Measurements from ENCODE around the gene MYZAP. TPM values are rescaled to one million over a fixed set of nuclear protein-coding genes. Genes with fewer than 3 reads are reported as not detected.

Gene MYZAP
- polyA plus RNA-seq, 1 of the 3 experiments (the other 2 are of a cell fraction) = 0.07 TPM

DNA sequence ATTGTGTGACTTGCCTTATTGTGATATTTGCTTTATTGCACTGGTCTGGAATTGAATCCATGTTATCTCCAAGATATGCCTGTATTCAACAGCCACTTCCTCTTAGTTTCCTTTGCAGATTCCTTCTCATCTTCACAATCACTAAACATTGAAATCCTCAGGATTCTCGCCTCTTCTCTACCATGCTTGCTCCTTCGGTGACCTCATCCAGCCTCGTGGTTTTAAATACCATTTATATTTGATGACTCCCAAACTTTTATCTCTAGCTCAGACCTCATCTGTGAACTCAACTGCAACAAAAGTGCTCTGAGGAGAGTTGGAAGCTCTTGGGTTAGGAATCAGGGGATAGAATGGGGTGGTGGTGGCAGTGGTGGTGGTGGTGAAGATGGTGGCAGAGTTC is 134.7 kb downstream of the MYZAP start:
- Histone ChIP-seq H3F3A (replicated peaks; ENCODE audit: insufficient read depth) (no peaks in the 10 kb centered on the region), H3K4me2 (no peak overlapping the region), H3K27ac (ENCODE audit: low read depth in 2 of 2, low read length in 1 of 2) (no peak overlapping the region), H3K4me3 (ENCODE audit: low read depth in 2 of 2, low read length in 1 of 2) (no peak overlapping the region), H3K9me2 (no peaks in the 10 kb centered on the region), H2AFZ (ENCODE audit: low read depth) (no peak overlapping the region), H3K9me3 (no peaks in the 10 kb centered on the region), H4K20me1 (ENCODE audit: insufficient read depth) (no peaks in the 10 kb centered on the region), H3K79me2 (ENCODE audit: insufficient read depth) (no peaks in the 10 kb centered on the region), H3K36me3 (replicated peaks in 1 of 2; ENCODE audit: control insufficient read depth in 1 of 2, insufficient read depth in 2 of 2, low read length in 1 of 2) (no peaks in the 10 kb centered on the region), H3K27me3 (ENCODE audit: insufficient read depth) (no peaks in the 10 kb centered on the region), H3K9ac (no peak overlapping the region), H3K4me1 (ENCODE audit: control insufficient read depth in 1 of 2, insufficient read depth in 2 of 2, low read depth in 1 of 2, low read length in 1 of 2) (no peaks in the 10 kb centered on the region; a peak in 1 of 4 replicates)
- 93% methylated on average over 3 of the region's 3 CpGs for WGBS (ENCODE audit: low lambda C conversion rate)
- ChIA-PET CTCF (interaction anchor here (1.4 to 1.6 kb wide), 2 partner anchors 340 to 344 kb away, joined by 3 to 4 read pairs; no protein-coding TSS in a partner anchor), POLR2A (no interaction called here)
- TF ChIP-seq MAX (IDR thresholded peaks at IDR 0.05; ENCODE audit: low read depth) = no peak
- TF ChIP-seq GABPA (IDR thresholded peaks at IDR 0.05; ENCODE audit: low read depth) = no peak
- no peak for TF ChIP-seq CHD2 (IDR thresholded peaks at IDR 0.05; ENCODE audit: low read length, partially characterized antibody)
- TF ChIP-seq FOSL2 (IDR thresholded peaks at IDR 0.05; ENCODE audit: borderline replicate concordance, low read depth) = no peak
- DNase-seq = no peak

- no peak overlapping the region for H3K4me2 ChIP-seq
- no peak overlapping the region for H3K9ac ChIP-seq
- no peak overlapping the region for H3K4me3 ChIP-seq (ENCODE audit: low read depth in 2 of 2, low read length in 1 of 2)
- H2AFZ ChIP-seq (ENCODE audit: low read depth) = no peak overlapping the region
- H3K27me3 ChIP-seq (ENCODE audit: insufficient read depth) = no peaks in the 10 kb centered on the region
- no peak for DNase-seq
- H4K20me1 ChIP-seq (ENCODE audit: insufficient read depth) = no peaks in the 10 kb centered on the region
- no peaks in the 10 kb centered on the region for H3K36me3 ChIP-seq (replicated peaks in 1 of 2; ENCODE audit: control insufficient read depth in 1 of 2, insufficient read depth in 2 of 2, low read length in 1 of 2)
- ChIA-PET CTCF (interaction anchor here (1.4 to 1.6 kb wide), 2 partner anchors 339 to 344 kb away, joined by 3 to 4 read pairs; no protein-coding TSS in a partner anchor), POLR2A (no interaction called here)
- H3K9me3 ChIP-seq = no peaks in the 10 kb centered on the region
- H3F3A ChIP-seq (replicated peaks; ENCODE audit: insufficient read depth) = peaks cover under 1% of the 10 kb centered on the region
- 98% methylated on average over 6 of the region's 6 CpGs for WGBS (ENCODE audit: low lambda C conversion rate)
- H3K9me2 ChIP-seq = no peaks in the 10 kb centered on the region
- no peak overlapping the region for H3K27ac ChIP-seq (ENCODE audit: low read depth in 2 of 2, low read length in 1 of 2)
- TF ChIP-seq NFIC (IDR thresholded peaks at IDR 0.05; ENCODE audit: borderline replicate concordance) = no peak
- TF ChIP-seq, protein P1, sequence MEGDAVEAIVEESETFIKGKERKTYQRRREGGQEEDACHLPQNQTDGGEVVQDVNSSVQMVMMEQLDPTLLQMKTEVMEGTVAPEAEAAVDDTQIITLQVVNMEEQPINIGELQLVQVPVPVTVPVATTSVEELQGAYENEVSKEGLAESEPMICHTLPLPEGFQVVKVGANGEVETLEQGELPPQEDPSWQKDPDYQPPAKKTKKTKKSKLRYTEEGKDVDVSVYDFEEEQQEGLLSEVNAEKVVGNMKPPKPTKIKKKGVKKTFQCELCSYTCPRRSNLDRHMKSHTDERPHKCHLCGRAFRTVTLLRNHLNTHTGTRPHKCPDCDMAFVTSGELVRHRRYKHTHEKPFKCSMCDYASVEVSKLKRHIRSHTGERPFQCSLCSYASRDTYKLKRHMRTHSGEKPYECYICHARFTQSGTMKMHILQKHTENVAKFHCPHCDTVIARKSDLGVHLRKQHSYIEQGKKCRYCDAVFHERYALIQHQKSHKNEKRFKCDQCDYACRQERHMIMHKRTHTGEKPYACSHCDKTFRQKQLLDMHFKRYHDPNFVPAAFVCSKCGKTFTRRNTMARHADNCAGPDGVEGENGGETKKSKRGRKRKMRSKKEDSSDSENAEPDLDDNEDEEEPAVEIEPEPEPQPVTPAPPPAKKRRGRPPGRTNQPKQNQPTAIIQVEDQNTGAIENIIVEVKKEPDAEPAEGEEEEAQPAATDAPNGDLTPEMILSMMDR (IDR thresholded peaks at IDR 0.05) = no peak
- TF ChIP-seq TCF12 (IDR thresholded peaks at IDR 0.05) = no peak
- no peak for TF ChIP-seq RXRA (IDR thresholded peaks at IDR 0.05; ENCODE audit: borderline replicate concordance, low read depth)
- TF ChIP-seq, protein P2, sequence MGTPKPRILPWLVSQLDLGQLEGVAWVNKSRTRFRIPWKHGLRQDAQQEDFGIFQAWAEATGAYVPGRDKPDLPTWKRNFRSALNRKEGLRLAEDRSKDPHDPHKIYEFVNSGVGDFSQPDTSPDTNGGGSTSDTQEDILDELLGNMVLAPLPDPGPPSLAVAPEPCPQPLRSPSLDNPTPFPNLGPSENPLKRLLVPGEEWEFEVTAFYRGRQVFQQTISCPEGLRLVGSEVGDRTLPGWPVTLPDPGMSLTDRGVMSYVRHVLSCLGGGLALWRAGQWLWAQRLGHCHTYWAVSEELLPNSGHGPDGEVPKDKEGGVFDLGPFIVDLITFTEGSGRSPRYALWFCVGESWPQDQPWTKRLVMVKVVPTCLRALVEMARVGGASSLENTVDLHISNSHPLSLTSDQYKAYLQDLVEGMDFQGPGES (IDR thresholded peaks at IDR 0.05; ENCODE audit: low read depth, low read length) = no peak
- TF ChIP-seq RCOR1 (IDR thresholded peaks at IDR 0.05; ENCODE audit: low read length) = no peak
- no peak for TF ChIP-seq USF1 (IDR thresholded peaks at IDR 0.05; ENCODE audit: borderline replicate concordance, low read depth)
- no peaks in the 10 kb centered on the region for H3K79me2 ChIP-seq (ENCODE audit: insufficient read depth)
- H3K4me1 ChIP-seq (ENCODE audit: control insufficient read depth in 1 of 2, insufficient read depth in 2 of 2, low read depth in 1 of 2, low read length in 1 of 2) = peaks cover 0 to 2% of the 10 kb centered on the region in 2 experiments; a peak in 1 of 4 replicates
These were observed 135.3 kb downstream of the MYZAP start for GRCh38 chr15:57727031-57727430.

Measured in SK-N-SH (cell line).